ENCODE results near the gene FDX1.

DNA sequence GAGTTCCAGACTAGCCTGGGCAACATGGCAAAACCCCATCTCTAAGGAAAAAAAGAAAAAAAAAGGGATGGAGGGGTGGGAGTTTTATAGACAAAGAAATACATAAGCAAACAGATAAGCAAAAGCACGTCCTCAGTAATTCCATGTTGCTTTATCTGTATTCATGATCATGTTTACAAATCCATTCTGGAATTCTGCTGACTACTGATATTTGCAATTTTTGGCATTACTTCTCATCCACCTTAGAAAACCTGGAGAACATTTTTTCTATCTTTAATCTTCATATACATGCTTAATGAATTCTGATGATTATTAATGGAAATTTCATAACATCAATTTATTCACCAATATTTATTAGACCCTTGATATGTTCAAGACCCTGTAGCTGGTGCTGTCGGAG lies 1.7 kb upstream of the FDX1 start:
- TF ChIP-seq STAG1 (CRISPR knock-in tag; IDR thresholded peaks at IDR 0.05) (no peak), RELA (CRISPR knock-in tag; IDR thresholded peaks at IDR 0.05) (no peak), FOSL1 (CRISPR knock-in tag; IDR thresholded peaks at IDR 0.05; ENCODE audit: borderline replicate concordance) (no peak)
- TF ChIP-seq, protein P1, sequence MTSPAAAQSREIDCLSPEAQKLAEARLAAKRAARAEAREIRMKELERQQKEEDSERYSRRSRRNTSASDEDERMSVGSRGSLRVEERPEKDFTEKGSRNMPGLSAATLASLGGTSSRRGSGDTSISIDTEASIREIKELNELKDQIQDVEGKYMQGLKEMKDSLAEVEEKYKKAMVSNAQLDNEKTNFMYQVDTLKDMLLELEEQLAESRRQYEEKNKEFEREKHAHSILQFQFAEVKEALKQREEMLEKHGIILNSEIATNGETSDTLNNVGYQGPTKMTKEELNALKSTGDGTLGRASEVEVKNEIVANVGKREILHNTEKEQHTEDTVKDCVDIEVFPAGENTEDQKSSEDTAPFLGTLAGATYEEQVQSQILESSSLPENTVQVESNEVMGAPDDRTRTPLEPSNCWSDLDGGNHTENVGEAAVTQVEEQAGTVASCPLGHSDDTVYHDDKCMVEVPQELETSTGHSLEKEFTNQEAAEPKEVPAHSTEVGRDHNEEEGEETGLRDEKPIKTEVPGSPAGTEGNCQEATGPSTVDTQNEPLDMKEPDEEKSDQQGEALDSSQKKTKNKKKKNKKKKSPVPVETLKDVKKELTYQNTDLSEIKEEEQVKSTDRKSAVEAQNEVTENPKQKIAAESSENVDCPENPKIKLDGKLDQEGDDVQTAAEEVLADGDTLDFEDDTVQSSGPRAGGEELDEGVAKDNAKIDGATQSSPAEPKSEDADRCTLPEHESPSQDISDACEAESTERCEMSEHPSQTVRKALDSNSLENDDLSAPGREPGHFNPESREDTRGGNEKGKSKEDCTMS (CRISPR knock-in tag; conservative IDR thresholded peaks at IDR 0.05) = no peak

All from HepG2 (cell line).